OCI-LY7 (cell line): ENCODE data around the gene CACNA1B. TPM values are rescaled to one million over a fixed set of nuclear protein-coding genes. Genes with fewer than 3 reads are reported as not detected.

Experiments
- BruUV-seq: library from RNA; stranded (reverse); fragments of 400-500 nt; replicated peaks from 2 replicates; lab custom pipeline; 2021; lab: Mats Ljungman, UMichigan
- CTCF ChIA-PET: fragments of 300-600 bp; sonication (Branson Sonifier 250); formaldehyde crosslinking; loops from one replicate; lab custom pipeline; 2022; ENCODE audit warnings: antibody characterized with exemption; ENCODE audit not compliant: unreplicated experiment; lab: Charles Lee
- POLR2A ChIA-PET: fragments of 300-600 bp; sonication (Branson Sonifier 250); formaldehyde crosslinking; loops from one replicate; lab custom pipeline; 2022; ENCODE audit warnings: antibody characterized with exemption; lab: Charles Lee
- DNase-seq: peaks from one replicate; pipeline ENCODE4 v3.0.0-alpha.2; 2015; ENCODE audit warnings: low spot score
- H2AFZ ChIP-seq: fragments of 200-600 bp; sonication (generic), shearing (Covaris generic); 2 replicates; pipeline ENCODE4 v1.6.1; 2014; ENCODE audit warnings: mild to moderate bottlenecking, antibody characterized with exemption, low read length, moderate library complexity
- H3K27ac ChIP-seq: fragments of 200-600 bp; sonication (generic); 2 replicates; pipeline ENCODE4 v1.5.1; 2014; ENCODE audit warnings: mixed run types, low read depth, mild to moderate bottlenecking, moderate library complexity, low read length, inconsistent platforms; ENCODE audit not compliant: poor library complexity, severe bottlenecking
- H3K36me3 ChIP-seq: fragments of 200-600 bp; sonication (generic); 2 replicates; pipeline ENCODE4 v1.6.1; 2014; ENCODE audit warnings: mild to moderate bottlenecking, antibody characterized with exemption, low read length, moderate library complexity, mixed read lengths; ENCODE audit not compliant: insufficient read depth
- H3K4me1 ChIP-seq: fragments of 200-600 bp; sonication (generic); 2 replicates; pipeline ENCODE4 v1.5.1; 2014; ENCODE audit warnings: mild to moderate bottlenecking, low read length; ENCODE audit not compliant: insufficient read depth, poor library complexity, severe bottlenecking
- H3K4me2 ChIP-seq: fragments of 200-600 bp; sonication (generic); 2 replicates; pipeline ENCODE4 v1.6.1; 2014; ENCODE audit warnings: mild to moderate bottlenecking, low read length
- H3K4me3 ChIP-seq: fragments of 200-600 bp; sonication (generic); 2 replicates; pipeline ENCODE4 v1.5.1; 2014; ENCODE audit warnings: mild to moderate bottlenecking, low read depth, low read length; ENCODE audit not compliant: poor library complexity, severe bottlenecking
- H3K79me2 ChIP-seq: fragments of 200-600 bp; sonication (generic); 2 replicates; pipeline ENCODE4 v1.6.1; 2016; ENCODE audit warnings: low read depth, mild to moderate bottlenecking, low read length, moderate library complexity, mixed read lengths; ENCODE audit not compliant: insufficient read depth
- H3K9me2 ChIP-seq: fragments of 200-600 bp; sonication (generic); 2 replicates; pipeline ENCODE4 v1.6.1; 2016; ENCODE audit warnings: mild to moderate bottlenecking, low read length, mixed read lengths; ENCODE audit not compliant: insufficient read depth
- H3K9me3 ChIP-seq: fragments of 200-600 bp; sonication (generic); 2 replicates; pipeline ENCODE4 v1.6.1; 2014; ENCODE audit warnings: mild to moderate bottlenecking, mixed run types, low read length, mixed read lengths
- H4K20me1 ChIP-seq: fragments of 200-600 bp; sonication (generic); 2 replicates; pipeline ENCODE4 v1.6.1; 2014; ENCODE audit warnings: mild to moderate bottlenecking, antibody characterized with exemption, low read length, moderate library complexity, mixed read lengths; ENCODE audit not compliant: insufficient read depth
- CTCF ChIP-seq: fragments of 200-600 bp; sonication (generic); conservative IDR thresholded peaks from 2 replicates; pipeline ENCODE4 v1.5.1; 2014; ENCODE audit warnings: mild to moderate bottlenecking, antibody characterized with exemption, low read length, moderate library complexity, mixed read lengths
- EZH2phosphoT487 ChIP-seq: fragments of 200-600 bp; sonication (generic); IDR thresholded peaks from 2 replicates; pipeline ENCODE4 v1.6.1; 2018; ENCODE audit warnings: low read depth, borderline replicate concordance, mild to moderate bottlenecking, mixed run types, antibody characterized with exemption, low read length, moderate library complexity, mixed read lengths
- intact Hi-C: fragments of 100-400 bp; cut with micrococcal nuclease; formaldehyde crosslinking; loops from one replicate; pipeline ENCODE4 v1.10.0; 2022; ENCODE audit not compliant: unreplicated experiment
- total RNA-seq, 2 experiments: library from RNA; depleted of rRNA in 1 of 2; stranded (reverse); fragments of >200 nt in 1 of 2; shearing (Covaris generic) in 1 of 2; gene quantifications; 2 replicates each; pipeline ENCODE4 v1.2.3, GENCODE V29; 2014 to 2022

CACNA1B gene
- total RNA-seq, 2 experiments from 2014 or later = not detected

DNA sequence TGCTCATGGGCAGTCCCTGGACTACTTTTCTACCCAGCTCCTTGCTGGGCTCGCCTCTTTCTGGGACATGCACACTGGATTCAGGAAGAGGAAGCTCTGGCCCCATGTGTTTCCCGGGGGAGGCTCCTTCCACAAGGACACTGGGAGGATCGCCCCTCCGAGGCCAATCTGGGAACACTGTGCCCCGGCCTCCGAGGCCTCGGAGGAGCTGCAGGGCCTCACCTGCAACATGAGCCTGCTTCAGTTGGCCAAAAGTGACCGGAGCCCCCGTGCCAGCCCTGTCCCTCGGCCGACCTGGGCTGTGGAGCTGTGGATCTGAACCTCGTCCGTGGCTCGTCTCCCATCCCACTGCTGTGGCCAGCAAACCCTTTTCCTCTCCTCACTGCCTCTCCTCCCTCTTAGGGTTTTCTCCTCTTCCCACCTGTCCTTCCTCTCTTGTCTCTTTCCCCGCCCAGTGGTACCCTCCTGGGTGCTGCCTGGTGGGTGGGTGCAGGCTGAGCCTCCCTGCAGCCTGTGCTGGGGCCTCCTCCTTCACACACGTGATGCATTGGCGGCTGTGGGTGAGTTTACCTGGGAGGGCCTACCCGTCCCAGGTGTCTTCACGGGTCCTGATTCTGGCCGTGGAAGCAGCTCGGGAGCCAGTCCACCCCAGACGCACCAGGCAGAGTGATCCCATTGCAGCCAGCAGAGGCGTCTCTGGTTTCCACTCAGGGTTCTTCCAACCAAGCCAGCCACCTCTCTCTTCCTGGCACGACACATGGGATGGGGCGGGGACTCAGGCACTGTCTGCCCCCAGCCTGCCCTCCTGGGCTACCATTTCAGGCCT, 241.8 kb downstream of the CACNA1B start:
- Histone ChIP-seq H3K79me2 (no peaks in the 10 kb centered on the region), H3K36me3 (no peaks in the 10 kb centered on the region), H3K9me2 (no peaks in the 10 kb centered on the region), H2AFZ (no peak overlapping the region), H3K4me1 (no peaks in the 10 kb centered on the region), H3K27ac (no peak overlapping the region), H4K20me1 (no peaks in the 10 kb centered on the region), H3K4me3 (no peak overlapping the region), H3K4me2 (no peak overlapping the region), H3K9me3 (peaks cover 11% of the 10 kb centered on the region)
- POLR2A ChIA-PET = no interaction called here
- DNase-seq = no peak
- intact Hi-C loops = no loop called here
- BruUV-seq = no TSS peak
- CTCF ChIA-PET = no interaction called here
- TF ChIP-seq EZH2phosphoT487 (no peak), CTCF (no peak)

- Histone ChIP-seq H3K27ac (no peak overlapping the region), H3K79me2 (no peaks in the 10 kb centered on the region), H3K36me3 (no peaks in the 10 kb centered on the region), H3K4me3 (no peak overlapping the region), H3K4me2 (no peak overlapping the region), H3K4me1 (no peaks in the 10 kb centered on the region), H3K9me3 (peaks cover 14% of the 10 kb centered on the region), H3K9me2 (no peaks in the 10 kb centered on the region), H2AFZ (no peak overlapping the region), H4K20me1 (no peaks in the 10 kb centered on the region)
- BruUV-seq = no TSS peak
- TF ChIP-seq EZH2phosphoT487 (no peak), CTCF (no peak)
- CTCF ChIA-PET = no interaction called here
- intact Hi-C loops = no loop called here
- no peak for DNase-seq
- POLR2A ChIA-PET = no interaction called here
These were observed 242.5 kb downstream of the CACNA1B start for GRCh38 chr9:138120072-138120471.
